ENCODE data around the gene INO80D. TPM values are rescaled to one million over a fixed set of nuclear protein-coding genes. Genes with fewer than 3 reads are reported as not detected.

The INO80D gene
- total and polyA plus RNA-seq, 8 donors = 9.9 to 21.9 (median 12.3) TPM

DNA sequence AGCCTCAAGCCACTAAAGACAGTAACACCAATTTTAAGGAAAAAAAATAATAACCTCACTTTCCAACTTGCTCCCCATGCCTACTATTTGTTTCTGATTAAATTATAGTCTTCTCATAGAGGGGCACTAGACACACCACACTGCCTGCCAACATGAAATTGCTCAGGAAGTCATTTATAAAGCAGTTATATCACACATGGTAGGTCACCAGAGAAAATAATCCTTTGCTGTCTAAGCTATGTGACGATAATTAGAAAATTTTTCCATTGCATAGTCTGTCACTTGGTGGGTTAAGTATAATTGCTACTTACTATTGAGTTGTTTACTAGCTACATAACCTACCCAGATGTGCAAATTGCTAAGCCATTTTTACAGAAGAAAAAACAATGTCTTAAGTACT lies 85.2 kb downstream of the INO80D start:
- no peak overlapping the region for H3K4me3 ChIP-seq
- no peak for DNase-seq
- peaks cover 0 to 51% of the 10 kb centered on the region in 2 donors for H3K36me3 ChIP-seq
- H3K4me1 ChIP-seq = peaks cover 0 to 4% of the 10 kb centered on the region in 2 donors
- H3K27me3 ChIP-seq = no peaks in the 10 kb centered on the region
- ATAC-seq = no peak
- TF ChIP-seq, protein P1, sequence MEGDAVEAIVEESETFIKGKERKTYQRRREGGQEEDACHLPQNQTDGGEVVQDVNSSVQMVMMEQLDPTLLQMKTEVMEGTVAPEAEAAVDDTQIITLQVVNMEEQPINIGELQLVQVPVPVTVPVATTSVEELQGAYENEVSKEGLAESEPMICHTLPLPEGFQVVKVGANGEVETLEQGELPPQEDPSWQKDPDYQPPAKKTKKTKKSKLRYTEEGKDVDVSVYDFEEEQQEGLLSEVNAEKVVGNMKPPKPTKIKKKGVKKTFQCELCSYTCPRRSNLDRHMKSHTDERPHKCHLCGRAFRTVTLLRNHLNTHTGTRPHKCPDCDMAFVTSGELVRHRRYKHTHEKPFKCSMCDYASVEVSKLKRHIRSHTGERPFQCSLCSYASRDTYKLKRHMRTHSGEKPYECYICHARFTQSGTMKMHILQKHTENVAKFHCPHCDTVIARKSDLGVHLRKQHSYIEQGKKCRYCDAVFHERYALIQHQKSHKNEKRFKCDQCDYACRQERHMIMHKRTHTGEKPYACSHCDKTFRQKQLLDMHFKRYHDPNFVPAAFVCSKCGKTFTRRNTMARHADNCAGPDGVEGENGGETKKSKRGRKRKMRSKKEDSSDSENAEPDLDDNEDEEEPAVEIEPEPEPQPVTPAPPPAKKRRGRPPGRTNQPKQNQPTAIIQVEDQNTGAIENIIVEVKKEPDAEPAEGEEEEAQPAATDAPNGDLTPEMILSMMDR (IDR thresholded peaks at IDR 0.05) = no peak
- no peak overlapping the region for H3K27ac ChIP-seq
- intact Hi-C loops (cut with DNase I) = no loop called here
- H3K9me3 ChIP-seq = no peaks in the 10 kb centered on the region

DNA sequence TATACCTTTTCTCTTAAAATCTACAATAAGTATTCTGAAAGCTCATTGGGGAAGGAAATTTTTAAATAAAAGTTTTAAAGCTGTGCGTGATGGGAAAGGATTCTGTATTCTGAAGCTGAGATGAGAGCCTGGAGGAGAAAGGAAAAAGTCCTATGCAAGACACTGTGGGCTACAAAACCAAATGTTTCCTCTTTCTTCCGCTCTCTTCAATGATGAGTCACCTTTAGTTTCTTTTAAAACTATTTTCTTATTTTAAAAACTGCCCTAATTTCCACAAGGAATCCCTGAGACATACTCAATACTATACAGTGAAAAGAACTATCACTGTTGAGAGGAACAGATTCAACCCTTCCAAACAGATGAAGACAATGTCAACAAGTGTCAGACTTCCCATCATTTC lies 87.4 kb downstream of the INO80D start:
- intact Hi-C loops (cut with DNase I) = no loop called here
- DNase-seq = no peak
- Histone ChIP-seq H3K4me1 (peaks cover 0 to 4% of the 10 kb centered on the region in 2 donors), H3K9me3 (no peaks in the 10 kb centered on the region), H3K27ac (no peak overlapping the region), H3K4me3 (no peak overlapping the region), H3K27me3 (no peaks in the 10 kb centered on the region), H3K36me3 (peaks cover 0 to 29% of the 10 kb centered on the region in 2 donors)
- ATAC-seq = no peak
- TF ChIP-seq, protein P1 (IDR thresholded peaks at IDR 0.05) = no peak

DNA sequence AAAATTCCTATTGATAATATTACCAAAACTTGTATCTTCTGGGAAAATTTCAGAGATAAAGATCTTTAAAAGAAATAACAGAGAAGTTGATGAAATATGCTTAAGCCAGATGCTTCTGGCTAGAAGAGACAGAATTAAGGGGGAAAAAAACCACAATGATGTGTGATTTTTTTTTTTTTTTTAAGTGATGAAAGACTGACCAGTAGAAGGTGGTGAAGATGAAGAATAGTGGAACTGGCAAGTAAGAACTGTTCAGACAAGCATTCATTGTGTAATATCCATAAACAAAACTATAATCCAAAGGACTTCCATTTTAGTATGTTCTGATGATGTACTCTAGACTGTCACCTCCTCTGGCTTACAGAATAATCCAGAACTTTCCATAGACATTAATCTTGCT lies 89.8 kb downstream of the INO80D start:
- Histone ChIP-seq H3K27me3 (no peaks in the 10 kb centered on the region), H3K27ac (no peak overlapping the region), H3K36me3 (peaks cover 0 to 29% of the 10 kb centered on the region in 2 donors), H3K9me3 (no peaks in the 10 kb centered on the region), H3K4me3 (no peak overlapping the region), H3K4me1 (peaks cover 0 to 4% of the 10 kb centered on the region in 2 donors)
- ATAC-seq = no peak
- TF ChIP-seq, protein P1 (IDR thresholded peaks at IDR 0.05) = no peak
- intact Hi-C loops (cut with DNase I) = no loop called here
- DNase-seq = no peak

DNA sequence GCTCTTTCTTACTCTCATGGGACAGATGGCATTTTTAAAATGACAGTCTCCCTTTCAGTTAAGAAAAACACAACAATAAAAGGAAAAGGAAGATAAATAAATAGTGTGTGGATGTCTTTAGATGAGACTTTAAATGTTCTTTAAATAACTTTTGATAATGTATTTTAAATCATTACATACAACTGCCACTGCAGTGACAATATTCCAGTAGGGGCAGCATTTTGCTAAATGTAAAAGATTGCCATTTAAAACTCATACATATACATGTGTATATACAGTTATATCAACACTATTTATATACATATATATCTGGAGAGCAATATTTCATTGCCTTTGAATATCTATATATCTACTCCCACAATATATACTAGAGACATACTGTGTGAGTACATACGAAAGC lies 90.7 kb downstream of the INO80D start:
- no peaks in the 10 kb centered on the region for H3K9me3 ChIP-seq
- no peak overlapping the region for H3K27ac ChIP-seq
- intact Hi-C loops (cut with DNase I) = no loop called here
- TF ChIP-seq, protein P1 (IDR thresholded peaks at IDR 0.05) = no peak
- no peak overlapping the region for H3K4me3 ChIP-seq
- DNase-seq (no peak), ATAC-seq (no peak)
- peaks cover 0 to 4% of the 10 kb centered on the region in 2 donors for H3K4me1 ChIP-seq
- H3K27me3 ChIP-seq = no peaks in the 10 kb centered on the region
- H3K36me3 ChIP-seq = peaks cover 0 to 23% of the 10 kb centered on the region in 2 donors

DNA sequence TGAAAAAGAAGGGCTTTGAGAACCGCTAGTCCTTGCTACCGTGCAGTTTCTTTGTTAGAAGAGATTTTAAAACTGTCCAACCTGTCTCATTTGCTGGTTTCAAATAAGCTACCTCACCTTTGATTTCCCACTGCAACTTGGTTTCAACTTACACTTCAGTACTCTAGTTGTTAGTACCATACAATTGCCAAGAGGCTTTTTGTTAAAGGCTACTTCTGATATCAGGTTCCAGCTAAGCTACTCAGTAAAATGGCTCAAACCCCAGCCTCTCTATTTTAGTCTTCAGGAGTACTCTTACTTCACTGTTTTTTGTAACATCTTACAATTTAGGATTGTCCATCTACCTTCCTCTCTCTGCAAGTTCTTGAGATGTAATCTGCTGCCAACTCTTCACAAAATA lies 91.6 kb downstream of the INO80D start:
- TF ChIP-seq, protein P1 (IDR thresholded peaks at IDR 0.05) = no peak
- no peak overlapping the region for H3K27ac ChIP-seq
- H3K4me1 ChIP-seq = peaks cover 0 to 4% of the 10 kb centered on the region in 2 donors
- no peak for DNase-seq
- no peak overlapping the region for H3K4me3 ChIP-seq
- peaks cover 0 to 21% of the 10 kb centered on the region in 2 donors for H3K36me3 ChIP-seq
- H3K27me3 ChIP-seq = no peaks in the 10 kb centered on the region
- ATAC-seq = no peak
- no peaks in the 10 kb centered on the region for H3K9me3 ChIP-seq
- intact Hi-C loops (cut with DNase I) = no loop called here

Data from left lung (tissue), 10 donors.